ENCODE results near the gene BTBD10.

BTBD10 gene

GRCh38 chr11:13475091-13475490, 12.1 kb upstream of the BTBD10 start:
- TF ChIP-seq NFIC (IDR thresholded peaks at IDR 0.05) = no peak
- no peak for TF ChIP-seq TAF1 (IDR thresholded peaks at IDR 0.05; ENCODE audit: low read depth)
- TF ChIP-seq TEAD4 (IDR thresholded peaks at IDR 0.05) = no peak
- no peak for TF ChIP-seq ZBTB7A (IDR thresholded peaks at IDR 0.05; ENCODE audit: low read depth)

DNA sequence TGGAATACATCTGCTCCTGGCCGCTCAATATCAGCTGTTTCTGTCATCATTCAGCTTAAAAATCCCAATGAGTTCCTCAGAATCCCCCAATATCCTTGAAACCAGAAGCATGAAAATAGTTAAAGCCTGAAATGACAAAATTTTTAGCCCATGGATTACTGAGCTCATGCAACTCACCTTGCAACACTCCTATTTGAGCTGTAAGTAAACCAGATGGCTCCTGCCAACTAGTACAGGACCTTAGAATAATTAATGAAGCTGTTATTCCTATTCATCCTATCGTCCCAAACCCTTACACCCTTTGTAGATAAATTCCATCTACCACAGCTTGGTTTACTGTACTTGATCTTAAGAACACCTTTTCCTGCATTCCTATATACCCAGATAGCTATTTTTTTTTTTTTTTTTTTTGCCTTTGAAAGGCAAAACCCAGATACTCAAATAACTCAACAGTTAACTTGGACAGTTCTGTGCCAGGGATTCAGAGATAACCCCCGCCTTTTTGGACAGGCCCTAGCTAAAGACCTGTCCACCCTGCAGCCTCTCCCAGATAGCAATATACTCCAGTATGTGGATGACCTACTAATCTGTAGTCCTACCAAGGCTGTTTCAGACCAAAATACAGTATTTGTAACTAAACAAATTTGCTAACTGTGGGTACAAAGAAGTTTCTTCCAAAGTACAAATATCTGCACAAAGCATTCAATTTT, 10.1 kb upstream of the BTBD10 start:
- TF ChIP-seq ZBTB7A (IDR thresholded peaks at IDR 0.05; ENCODE audit: low read depth) (no peak), TCF12 (IDR thresholded peaks at IDR 0.05; ENCODE audit: low read depth) (no peak), CREB1 (IDR thresholded peaks at IDR 0.05; ENCODE audit: low read depth) (no peak), FOXM1 (IDR thresholded peaks at IDR 0.05; ENCODE audit: borderline replicate concordance, low read depth) (no peak), MAX (IDR thresholded peaks at IDR 0.05) (no peak), YY1 (IDR thresholded peaks at IDR 0.05; ENCODE audit: low read depth) (no peak), EP300 (IDR thresholded peaks at IDR 0.05; ENCODE audit: borderline replicate concordance) (no peak), TEAD4 (IDR thresholded peaks at IDR 0.05) (no peak), NFIC (IDR thresholded peaks at IDR 0.05) (no peak), RAD21 (IDR thresholded peaks at IDR 0.05; ENCODE audit: low read depth) (no peak), CEBPB (IDR thresholded peaks at IDR 0.05) (no peak)
- TF ChIP-seq, protein P1, sequence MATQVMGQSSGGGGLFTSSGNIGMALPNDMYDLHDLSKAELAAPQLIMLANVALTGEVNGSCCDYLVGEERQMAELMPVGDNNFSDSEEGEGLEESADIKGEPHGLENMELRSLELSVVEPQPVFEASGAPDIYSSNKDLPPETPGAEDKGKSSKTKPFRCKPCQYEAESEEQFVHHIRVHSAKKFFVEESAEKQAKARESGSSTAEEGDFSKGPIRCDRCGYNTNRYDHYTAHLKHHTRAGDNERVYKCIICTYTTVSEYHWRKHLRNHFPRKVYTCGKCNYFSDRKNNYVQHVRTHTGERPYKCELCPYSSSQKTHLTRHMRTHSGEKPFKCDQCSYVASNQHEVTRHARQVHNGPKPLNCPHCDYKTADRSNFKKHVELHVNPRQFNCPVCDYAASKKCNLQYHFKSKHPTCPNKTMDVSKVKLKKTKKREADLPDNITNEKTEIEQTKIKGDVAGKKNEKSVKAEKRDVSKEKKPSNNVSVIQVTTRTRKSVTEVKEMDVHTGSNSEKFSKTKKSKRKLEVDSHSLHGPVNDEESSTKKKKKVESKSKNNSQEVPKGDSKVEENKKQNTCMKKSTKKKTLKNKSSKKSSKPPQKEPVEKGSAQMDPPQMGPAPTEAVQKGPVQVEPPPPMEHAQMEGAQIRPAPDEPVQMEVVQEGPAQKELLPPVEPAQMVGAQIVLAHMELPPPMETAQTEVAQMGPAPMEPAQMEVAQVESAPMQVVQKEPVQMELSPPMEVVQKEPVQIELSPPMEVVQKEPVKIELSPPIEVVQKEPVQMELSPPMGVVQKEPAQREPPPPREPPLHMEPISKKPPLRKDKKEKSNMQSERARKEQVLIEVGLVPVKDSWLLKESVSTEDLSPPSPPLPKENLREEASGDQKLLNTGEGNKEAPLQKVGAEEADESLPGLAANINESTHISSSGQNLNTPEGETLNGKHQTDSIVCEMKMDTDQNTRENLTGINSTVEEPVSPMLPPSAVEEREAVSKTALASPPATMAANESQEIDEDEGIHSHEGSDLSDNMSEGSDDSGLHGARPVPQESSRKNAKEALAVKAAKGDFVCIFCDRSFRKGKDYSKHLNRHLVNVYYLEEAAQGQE (IDR thresholded peaks at IDR 0.05; ENCODE audit: low read depth) = no peak

DNA sequence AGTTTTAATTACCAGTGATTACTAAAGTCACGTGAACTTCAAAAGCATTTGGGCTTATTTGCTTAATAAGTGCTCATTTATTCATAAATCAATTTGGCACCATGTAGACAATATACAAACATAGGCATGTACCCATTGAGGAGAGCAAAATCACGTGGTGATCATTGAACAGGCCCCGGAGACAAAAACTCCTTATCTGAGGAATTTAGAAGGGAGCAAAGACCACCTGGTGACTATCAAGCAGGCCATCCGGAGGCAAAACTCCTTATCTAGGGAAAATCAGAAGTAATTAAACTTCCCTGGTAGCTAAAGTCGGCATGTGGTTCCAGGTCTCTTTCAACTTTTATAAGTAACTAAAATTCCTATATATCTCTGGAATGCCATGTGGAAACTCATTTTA, 5.7 kb upstream of the BTBD10 start:
- TF ChIP-seq ZBTB7A (IDR thresholded peaks at IDR 0.05; ENCODE audit: low read depth) (no peak), TCF12 (IDR thresholded peaks at IDR 0.05; ENCODE audit: low read depth) (no peak), CREB1 (IDR thresholded peaks at IDR 0.05; ENCODE audit: low read depth) (no peak), TEAD4 (IDR thresholded peaks at IDR 0.05) (no peak)

DNA sequence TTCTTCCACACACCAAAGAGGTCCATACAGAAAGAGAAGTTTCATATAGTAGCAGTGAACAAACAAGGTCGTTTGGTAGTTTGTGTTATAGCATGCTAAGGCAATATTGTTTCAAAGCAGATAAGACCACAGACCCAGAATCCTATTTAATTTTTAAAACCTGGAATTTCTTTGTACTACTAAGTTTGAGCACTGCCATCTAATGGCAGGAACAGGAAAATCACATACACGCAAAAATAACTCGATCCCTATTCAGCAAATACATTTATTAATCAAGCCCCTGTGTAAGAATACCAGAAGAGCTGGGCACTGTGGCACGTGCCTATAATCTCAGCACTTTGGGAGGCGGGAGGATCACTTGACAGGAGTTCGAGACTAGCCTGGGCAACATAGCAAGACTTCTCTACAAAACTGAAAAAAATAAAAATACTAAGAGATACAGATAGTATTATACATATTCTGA, 2.9 kb upstream of the BTBD10 start:
- TF ChIP-seq MAX (IDR thresholded peaks at IDR 0.05) (peak; percentile 30; the same call in 1 of the 2 replicates), FOXM1 (IDR thresholded peaks at IDR 0.05; ENCODE audit: borderline replicate concordance, low read depth) (no peak), RAD21 (IDR thresholded peaks at IDR 0.05; ENCODE audit: low read depth) (peak; percentile 61)

DNA sequence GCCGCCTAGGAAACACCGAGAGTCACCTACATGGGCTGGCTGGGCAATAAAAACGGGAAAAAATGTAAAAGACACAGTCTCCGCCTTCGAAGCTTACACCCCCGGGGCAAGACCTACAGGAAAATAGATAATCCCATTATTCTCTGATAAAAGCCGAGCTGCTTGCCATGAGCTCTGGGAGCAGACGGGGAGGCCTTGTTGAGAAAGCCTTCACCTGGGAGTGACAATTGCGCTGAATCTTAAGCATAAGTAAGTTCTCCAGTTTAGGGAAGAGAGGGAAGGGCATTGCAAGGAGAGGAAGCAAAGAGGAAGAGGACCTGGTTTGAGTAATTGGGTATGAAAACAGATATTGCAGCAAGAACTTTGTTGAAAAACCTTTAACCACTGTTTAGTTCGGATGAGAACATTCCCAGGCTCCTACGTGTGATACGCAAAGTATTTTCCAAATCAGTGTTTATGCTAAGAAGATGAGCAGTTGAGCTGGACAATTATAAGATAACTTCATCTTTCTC, 813 bp upstream of the BTBD10 start:
- TF ChIP-seq TEAD4 (IDR thresholded peaks at IDR 0.05) = no peak
- TF ChIP-seq EGR1 (IDR thresholded peaks at IDR 0.05) = no peak
- no peak for TF ChIP-seq MAX (IDR thresholded peaks at IDR 0.05)

DNA sequence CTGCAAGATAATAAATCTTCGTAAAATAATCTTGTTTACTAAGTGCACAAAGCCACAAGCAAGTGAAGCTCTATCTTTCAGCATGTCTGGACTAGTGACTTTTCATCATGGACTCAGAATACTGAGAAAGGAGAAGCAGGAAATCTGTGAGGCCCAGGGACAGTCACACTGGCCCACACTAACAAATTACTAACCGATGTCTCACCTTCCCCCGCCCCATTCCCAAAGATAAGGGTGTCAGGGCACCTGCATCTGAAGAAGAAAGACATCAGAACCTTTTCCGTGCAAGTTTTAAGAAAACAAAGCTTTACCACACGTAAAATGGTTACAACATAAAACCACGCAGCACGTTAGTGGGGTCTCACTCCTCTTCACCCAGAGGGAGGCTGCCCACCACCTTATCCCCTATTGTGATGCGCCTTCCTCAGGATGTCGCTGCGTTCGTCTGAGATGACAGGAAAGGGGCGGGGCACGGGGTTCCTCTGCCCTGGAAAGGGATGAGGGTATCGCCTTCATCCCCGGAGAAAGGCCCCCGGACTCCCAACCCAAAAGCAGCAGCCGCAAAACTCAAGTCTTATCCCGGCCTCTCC, 616 bp downstream of the BTBD10 start:
- no peak for TF ChIP-seq CEBPB (IDR thresholded peaks at IDR 0.05)
- TF ChIP-seq TEAD4 (IDR thresholded peaks at IDR 0.05) = no peak
- TF ChIP-seq NFIC (IDR thresholded peaks at IDR 0.05) = no peak
- no peak for TF ChIP-seq RAD21 (IDR thresholded peaks at IDR 0.05; ENCODE audit: low read depth)
- TF ChIP-seq USF1 (IDR thresholded peaks at IDR 0.05) = no peak
- no peak for TF ChIP-seq YY1 (IDR thresholded peaks at IDR 0.05; ENCODE audit: low read depth)
- TF ChIP-seq CREB1 (IDR thresholded peaks at IDR 0.05; ENCODE audit: low read depth) = no peak
- no peak for TF ChIP-seq EGR1 (IDR thresholded peaks at IDR 0.05)
- TF ChIP-seq MAX (IDR thresholded peaks at IDR 0.05) = no peak
- no peak for TF ChIP-seq EP300 (IDR thresholded peaks at IDR 0.05; ENCODE audit: borderline replicate concordance)
- no peak for TF ChIP-seq FOXM1 (IDR thresholded peaks at IDR 0.05; ENCODE audit: borderline replicate concordance, low read depth)
- no peak for TF ChIP-seq TCF12 (IDR thresholded peaks at IDR 0.05; ENCODE audit: low read depth)
- no peak for TF ChIP-seq TAF1 (IDR thresholded peaks at IDR 0.05; ENCODE audit: low read depth)
- TF ChIP-seq ZBTB7A (IDR thresholded peaks at IDR 0.05; ENCODE audit: low read depth) = no peak
- TF ChIP-seq, protein P1 (IDR thresholded peaks at IDR 0.05; ENCODE audit: low read depth) = no peak
